NCI-H1436 treated with DMSO at 0.1 percent for 48 hours (cell line): ENCODE measurements around the gene C2orf81.
"Not testable (repeated sequence)": the region's sequence is repeated elsewhere in the genome, so short reads cannot be mapped to it uniquely, and the experiment has no call there.

Experiments
- DNase-seq: peaks from one replicate; lab custom pipeline; 2025; lab: John Stamatoyannopoulos, UW

Gene C2orf81

DNA sequence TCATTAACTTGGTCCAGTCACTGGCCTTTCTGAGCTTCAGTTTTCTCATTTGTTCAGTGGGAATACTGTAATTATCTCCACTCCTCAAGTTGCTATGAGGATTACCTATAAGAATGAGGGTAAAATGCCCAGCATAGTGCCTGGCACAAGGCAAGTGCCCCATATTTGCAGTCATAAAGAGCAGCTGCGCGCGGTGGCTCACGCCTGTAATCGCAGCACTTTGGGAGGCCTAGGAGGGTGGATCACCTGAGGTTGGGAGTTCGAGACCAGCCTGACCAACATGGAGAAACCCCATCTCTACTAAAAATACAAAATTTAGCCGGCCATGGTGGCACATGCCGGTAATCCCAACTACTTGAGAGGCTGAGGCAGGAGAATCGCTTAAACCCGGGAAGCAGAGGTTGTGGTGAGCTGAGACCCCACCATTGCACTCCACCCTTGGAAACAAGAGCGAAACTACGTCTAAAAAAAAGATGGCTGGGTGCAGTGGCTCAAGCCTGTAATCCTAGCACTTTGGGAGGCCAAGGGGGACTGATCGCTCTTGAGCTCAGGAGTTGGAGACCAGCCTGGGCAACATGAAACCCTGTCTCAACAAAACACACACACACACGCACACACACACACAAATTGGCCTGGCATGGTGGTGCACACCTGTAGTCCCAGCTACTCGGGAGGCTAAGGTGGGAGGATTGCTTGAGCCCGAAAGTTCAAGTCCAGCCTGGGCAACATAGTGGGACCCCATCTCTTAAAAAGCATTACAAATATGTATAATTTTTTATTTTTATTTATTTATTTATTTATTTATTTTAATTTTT, 21.3 kb upstream of the C2orf81 start:
- not testable (repeated sequence) for DNase-seq

DNA sequence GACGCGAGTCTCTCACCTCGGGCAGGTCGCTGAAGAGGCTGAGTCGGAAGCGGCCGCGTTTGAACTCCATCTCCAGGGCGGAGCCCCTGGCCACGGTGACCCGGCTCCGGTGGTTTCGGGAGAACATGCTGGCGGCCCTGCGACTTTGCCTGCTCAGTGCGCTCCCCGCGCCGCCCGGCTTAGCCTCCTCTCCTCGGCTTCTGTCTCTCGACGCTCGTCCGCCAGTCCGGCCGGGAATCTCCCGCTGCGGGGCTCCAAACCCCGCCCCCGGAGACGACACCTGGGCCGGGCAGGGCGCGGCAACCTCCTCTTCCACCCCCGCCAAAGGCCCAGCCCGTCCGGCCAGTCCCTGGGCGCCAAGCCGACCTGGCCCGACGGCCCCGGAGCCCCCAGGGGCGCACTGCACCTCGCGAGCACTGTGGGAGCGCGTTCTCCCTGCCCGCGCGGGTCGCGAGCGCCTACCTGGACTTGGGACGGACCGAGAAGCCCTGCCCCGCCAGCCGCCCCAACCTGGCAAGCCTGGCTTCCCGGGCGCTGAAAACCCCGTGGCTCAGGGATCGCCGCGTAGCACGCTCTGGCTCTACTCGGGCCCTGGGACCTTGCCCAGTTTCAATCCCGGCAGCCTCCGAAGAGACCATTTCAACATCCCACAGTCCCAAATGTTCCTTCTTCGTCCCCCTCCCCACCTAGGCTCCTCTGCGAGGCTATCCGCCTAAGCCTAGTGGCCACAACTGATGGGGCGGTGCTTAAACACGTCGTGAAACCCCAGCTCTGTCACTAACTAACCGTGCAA, 20.5 kb upstream of the C2orf81 start, which contains the start of gene RTKN:
Gene RTKN (minus strand): TSS at position 248 of the 793 bp plus-strand sequence. CDS start 121 bp downstream, at position 127.
- no peak for DNase-seq

GRCh38 chr2:74441170-74441689, 19.8 kb upstream of the C2orf81 start:
- no peak for DNase-seq

DNA sequence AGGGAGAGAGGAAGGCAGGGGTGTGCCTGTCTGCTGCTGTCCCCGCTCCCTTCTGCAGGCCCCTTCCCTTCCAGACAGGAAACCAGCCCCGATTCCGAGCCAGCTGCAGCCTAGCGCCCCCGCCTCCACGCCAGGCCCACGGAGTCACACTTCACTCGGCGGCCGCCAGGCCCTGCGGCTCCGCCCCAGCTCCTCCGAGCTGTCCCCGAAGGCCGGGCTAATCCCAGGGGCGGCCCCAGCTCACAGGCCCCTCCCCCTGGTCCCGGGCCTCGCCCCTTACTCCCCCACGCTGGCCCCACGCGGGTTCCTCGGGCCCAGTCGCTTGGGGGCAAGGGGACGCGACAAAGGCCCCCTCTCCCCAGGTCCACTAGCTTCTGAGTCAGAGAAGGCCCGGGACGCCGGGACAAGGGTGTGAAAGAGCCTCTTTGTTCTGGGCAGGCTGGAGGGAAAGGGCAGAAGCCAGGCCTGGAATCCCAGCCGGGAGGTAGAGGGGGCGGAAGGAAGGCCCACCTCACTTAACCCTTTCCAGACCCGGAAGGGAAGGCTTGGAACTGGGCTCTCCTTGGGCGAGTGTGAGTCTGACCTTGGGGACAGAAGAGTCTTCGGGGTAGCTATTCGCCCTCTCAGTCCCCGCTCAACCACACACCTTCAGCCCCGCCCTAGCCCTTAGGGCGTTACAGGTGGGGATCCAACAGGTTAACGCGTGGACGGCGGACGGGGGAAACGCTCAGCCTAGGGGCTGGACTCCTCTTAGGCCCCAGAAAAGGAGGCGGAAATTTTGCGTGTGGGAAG, 19.2 kb upstream of the C2orf81 start:
- DNase-seq = no peak

DNA sequence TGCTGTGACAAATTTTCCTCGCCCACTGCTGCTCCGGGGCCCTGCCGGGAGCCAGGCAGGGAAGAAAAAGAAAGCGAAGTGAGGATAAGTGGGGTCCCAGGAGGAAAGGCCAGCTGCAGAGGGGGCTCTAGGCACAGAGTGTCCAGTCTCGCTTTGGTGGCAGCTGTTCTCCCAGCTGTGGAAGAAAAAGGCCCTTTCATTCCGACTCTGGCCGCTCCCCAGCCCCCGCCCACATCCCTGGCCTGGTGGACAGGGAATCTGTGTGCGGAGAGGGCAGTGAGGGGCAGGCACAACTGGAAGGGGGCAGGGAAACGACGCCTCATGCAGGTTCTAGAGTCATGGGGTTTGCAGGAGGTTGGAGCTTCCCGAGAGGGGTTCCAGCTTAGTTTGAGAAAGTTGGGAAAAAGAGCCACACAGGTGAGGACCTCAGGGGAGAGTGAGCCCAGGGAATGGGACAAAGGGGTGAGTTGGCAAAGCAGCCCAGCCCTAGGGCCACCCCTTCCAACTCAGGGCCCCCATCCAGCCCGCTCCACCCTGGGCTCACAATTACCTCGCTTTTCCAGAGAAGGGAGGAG, 18.5 kb upstream of the C2orf81 start:
- DNase-seq = no peak

- no peak for DNase-seq
Observed at GRCh38 chr2:74439373-74439772, 18.0 kb upstream of the C2orf81 start.

- DNase-seq = no peak
Observed at GRCh38 chr2:74438248-74438647, 16.8 kb upstream of the C2orf81 start.

GRCh38 chr2:74436848-74437695, 15.7 kb upstream of the C2orf81 start:
- DNase-seq = no peak

DNA sequence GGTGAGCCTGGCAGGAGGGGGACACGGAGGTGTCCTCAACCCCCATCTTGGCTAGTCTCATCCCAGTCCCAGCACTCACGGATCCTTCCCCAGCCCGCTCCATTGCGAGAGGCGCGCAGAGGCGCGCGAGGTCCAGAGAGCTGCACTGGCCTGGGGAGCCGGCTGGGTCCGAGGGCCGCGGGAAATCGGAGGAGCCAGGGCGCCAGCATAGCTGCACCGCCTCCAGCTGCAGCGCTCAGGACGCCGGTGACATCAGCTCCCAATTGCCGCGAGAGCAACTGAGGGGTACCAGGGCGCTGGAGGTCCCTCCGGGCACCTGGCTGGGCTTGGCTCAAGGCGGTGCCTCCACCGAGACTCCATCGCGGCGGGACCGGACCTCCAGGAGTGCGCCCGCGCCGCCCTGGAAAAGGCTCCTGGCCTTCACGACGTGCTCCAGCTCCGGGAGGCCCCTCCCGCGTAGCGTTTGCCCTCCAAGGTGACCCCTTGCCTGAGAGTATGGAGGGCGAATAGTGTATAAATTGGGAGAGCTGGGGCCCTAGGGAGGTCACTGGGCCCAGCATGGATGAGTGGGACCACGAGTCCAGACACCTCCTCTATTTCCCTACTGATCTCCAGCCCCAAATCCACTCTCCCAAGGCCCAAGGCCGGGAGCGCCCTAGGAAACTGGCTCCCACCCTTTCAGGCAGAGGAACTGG, 14.8 kb upstream of the C2orf81 start:
- no peak for DNase-seq

- no peak for DNase-seq
Observed at GRCh38 chr2:74430502-74430901, 9.1 kb upstream of the C2orf81 start.

DNA sequence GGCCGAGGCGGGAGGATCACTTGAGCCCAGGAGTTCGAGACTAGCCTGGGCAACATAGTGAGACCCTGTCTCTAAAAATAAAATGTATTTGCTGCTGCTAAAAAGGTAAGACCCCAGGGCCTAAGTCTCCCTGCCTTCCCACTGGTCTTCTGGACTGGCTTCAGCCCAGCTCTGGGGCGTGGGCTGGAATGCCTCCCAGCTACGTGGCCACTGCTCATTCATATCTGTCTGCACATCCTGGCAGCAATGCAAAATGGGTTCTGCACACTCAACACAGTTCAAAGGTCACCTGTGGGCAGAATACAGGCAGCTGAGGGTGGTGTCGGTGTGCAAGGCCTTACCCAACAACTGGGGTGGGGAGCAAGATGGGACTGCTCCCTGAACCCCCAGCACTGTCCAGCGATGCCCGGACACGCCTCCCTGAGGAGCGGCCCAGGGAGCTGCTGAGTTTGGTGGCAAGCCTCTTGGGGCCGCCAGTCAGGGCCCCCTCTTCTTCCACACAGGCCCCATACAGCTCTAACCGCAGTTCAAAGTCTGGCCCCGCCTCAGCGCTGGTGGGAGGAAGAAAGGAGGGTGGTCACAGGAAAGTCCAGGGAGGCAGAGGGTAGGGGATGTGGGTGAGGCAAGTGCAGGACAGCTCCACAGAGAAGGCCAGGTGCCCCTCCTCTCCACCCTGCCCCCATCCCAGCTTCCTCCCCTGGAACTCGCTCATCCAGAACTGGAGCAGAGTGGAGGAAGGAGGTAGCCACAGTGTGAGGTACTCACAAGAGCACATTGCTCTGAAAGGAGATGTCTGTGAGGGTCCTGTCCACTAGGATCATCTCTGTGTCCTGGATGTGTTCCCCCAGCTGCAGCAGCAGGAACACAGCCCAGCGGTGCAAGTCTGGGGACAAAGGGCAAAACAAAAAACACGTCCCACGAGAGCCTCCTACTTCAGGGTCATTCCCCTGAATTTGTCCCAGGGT, 8.3 kb upstream of the C2orf81 start:
- no peak for DNase-seq

DNA sequence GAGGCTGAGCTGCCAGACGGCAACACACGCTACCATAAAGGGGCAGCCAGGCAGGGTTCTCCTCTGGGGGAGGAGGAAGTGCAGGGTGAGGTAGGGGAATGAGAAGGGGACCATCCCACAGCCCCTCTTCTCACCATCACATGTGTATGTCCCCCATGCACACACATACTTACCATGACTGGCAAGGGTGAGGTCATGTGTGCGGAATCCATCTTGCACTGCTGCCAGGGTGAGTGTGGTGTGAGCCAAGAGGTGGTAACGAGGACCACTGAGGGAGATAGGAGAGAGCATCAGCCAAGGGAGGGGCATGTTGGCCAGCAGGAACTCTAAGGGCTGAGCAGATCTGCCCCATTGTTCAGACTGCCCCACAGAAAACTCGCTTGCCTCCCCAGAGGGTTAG, 7.3 kb upstream of the C2orf81 start:
- no peak for DNase-seq

DNA sequence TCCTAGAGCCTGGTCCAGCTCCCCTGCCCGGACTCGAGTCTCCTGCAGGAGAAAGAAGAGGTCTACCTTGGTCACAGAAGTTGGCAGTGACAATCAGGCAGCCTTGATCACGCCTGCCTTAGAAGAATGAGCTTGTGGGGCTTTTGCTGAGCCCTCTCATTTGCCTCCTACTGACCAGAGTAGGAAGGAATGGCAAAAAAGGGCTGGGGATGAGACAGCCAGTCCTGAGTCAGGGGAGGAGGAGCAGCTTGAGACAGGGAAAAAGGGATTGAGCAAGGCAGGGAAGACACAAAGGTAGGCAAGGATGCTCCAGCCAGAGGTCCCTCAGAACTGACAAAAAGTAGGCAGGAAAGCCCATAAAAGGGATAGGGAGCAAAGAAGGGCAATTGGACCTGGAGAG, 6.1 kb upstream of the C2orf81 start:
- DNase-seq = no peak

- no peak for DNase-seq
Observed at GRCh38 chr2:74426181-74426758, 4.9 kb upstream of the C2orf81 start.

GRCh38 chr2:74425523-74425922, 4.1 kb upstream of the C2orf81 start:
- no peak for DNase-seq

GRCh38 chr2:74424995-74425406, 3.6 kb upstream of the C2orf81 start:
- no peak for DNase-seq

DNA sequence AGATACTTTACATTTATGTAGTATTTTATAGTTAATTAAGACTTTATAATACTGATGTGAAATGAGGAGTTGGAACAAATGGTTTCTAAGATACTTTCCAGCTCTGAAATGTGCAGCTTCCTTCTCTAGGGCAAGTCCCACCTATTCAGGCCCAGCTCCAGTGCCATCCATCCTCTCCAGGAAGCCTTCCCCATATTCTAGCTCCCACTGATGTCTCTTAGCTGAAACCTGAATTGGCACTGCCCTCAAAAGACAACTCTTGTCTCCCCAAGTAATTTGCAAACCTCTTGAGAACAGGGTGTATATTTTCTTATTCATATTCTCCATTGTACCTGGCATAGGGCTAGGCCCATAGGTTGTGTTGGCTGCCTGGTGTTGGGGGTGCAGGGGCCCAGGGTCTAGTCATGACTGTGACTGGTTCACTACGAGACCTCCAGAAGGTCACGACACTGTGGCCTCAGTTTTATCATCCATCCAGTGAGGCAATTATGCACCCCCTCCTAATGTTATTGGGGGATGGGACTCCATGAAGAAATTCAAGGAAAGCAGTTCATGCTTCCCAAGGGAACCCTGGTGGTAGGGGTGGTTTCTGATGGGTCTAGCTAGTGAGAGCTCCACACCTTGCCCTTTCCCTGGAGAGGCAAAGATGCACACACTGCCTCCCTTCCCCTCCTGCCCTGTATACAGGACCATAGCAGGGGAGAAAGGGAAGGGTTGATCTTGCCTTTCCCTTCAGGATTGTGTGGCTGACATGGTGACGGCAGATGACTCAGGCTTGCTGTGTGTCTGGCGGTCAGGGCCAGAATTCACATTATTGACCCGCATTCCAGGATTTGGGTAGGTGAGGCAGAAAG, 2.9 kb upstream of the C2orf81 start:
- DNase-seq = no peak
